ENCODE measurements around the gene ASCL5. TPM values are rescaled to one million over a fixed set of nuclear protein-coding genes. Genes with fewer than 3 reads are reported as not detected.

ASCL5 gene
- total and polyA plus RNA-seq, 7 donors = 0.26 to 0.30 TPM; not detected in 5

- no peak overlapping the region for H3K4me3 ChIP-seq
- H3K4me1 ChIP-seq = no peaks in the 10 kb centered on the region
- no peak for TF ChIP-seq CTCF (IDR thresholded peaks at IDR 0.05)
- intact Hi-C loops (cut with DNase I) = no loop called here
- H3K27me3 ChIP-seq (ENCODE audit: insufficient read depth in 3 of 3, low read length in 2 of 3) = no peaks in the 10 kb centered on the region
- no peak overlapping the region for H3K27ac ChIP-seq
- no peaks in the 10 kb centered on the region for H3K9me3 ChIP-seq
- 95 to 98% (median 96%) methylated on average over 8 of the region's 8 CpGs for WGBS, 3 donors
- ATAC-seq (no peak), DNase-seq (no peak)
- peaks cover 2 to 92% of the 10 kb centered on the region in 2 donors for H3K36me3 ChIP-seq (ENCODE audit: insufficient read depth in 1 of 2, low read depth in 1 of 2)
These were observed 13.9 kb upstream of the ASCL5 start for GRCh38 chr1:201140941-201141260.

- H3K4me3 ChIP-seq = no peak overlapping the region
- TF ChIP-seq CTCF (IDR thresholded peaks at IDR 0.05) = no peak
- intact Hi-C loops (cut with DNase I) = no loop called here
- H3K9me3 ChIP-seq = no peaks in the 10 kb centered on the region
- no peaks in the 10 kb centered on the region for H3K4me1 ChIP-seq
- H3K27me3 ChIP-seq (ENCODE audit: insufficient read depth in 3 of 3, low read length in 2 of 3) = no peaks in the 10 kb centered on the region
- 86 to 92% (median 91%) methylated on average over 10 of the region's 10 CpGs for WGBS, 3 donors
- DNase-seq = no peak
- no peak for ATAC-seq
- H3K27ac ChIP-seq = no peak overlapping the region
- H3K36me3 ChIP-seq (ENCODE audit: insufficient read depth in 1 of 2, low read depth in 1 of 2) = peaks cover 2 to 92% of the 10 kb centered on the region in 2 donors
These were observed 13.4 kb upstream of the ASCL5 start for GRCh38 chr1:201140235-201140940.

DNA sequence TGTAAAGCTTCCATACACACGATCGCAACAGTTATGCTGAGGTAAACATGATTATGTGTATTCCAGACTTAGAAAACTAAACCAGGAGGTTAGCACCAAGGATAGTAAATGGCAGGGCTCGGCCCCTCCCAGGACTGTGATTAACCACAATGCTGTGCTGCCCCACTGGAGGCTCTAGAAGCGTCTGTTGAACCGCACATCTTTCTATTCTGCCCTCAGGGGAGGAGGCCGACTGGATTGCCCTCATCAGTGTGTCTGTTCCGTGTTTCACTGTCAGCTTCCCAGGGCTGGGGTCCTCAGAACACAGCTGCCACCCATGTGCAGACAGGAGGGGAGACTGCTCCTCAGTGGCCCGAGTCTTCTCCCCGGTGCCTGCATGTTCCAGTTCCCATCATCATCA lies 12.8 kb upstream of the ASCL5 start:
- H3K27me3 ChIP-seq (ENCODE audit: insufficient read depth in 3 of 3, low read length in 2 of 3) = no peaks in the 10 kb centered on the region

GRCh38 chr1:201139306-201139705 lies 12.3 kb upstream of the ASCL5 start:
- DNase-seq = no peak
- Histone ChIP-seq H3K9me3 (no peaks in the 10 kb centered on the region), H3K4me3 (no peak overlapping the region), H3K27me3 (ENCODE audit: insufficient read depth in 3 of 3, low read length in 2 of 3) (no peaks in the 10 kb centered on the region), H3K36me3 (ENCODE audit: insufficient read depth in 1 of 2, low read depth in 1 of 2) (peaks cover 2 to 89% of the 10 kb centered on the region in 2 donors), H3K4me1 (no peaks in the 10 kb centered on the region), H3K27ac (no peak overlapping the region)
- no peak for ATAC-seq
- intact Hi-C loops (cut with DNase I) = no loop called here
- 97 to 100% (median 99%) methylated on average over 5 of the region's 5 CpGs for WGBS, 3 donors
- TF ChIP-seq CTCF (IDR thresholded peaks at IDR 0.05) = no peak

More for the DNA sequence above, 12.8 kb upstream of the ASCL5 start:
- H3K4me1 ChIP-seq = no peaks in the 10 kb centered on the region
- no peak for TF ChIP-seq CTCF (IDR thresholded peaks at IDR 0.05)
- H3K36me3 ChIP-seq (ENCODE audit: insufficient read depth in 1 of 2, low read depth in 1 of 2) = peaks cover 2 to 92% of the 10 kb centered on the region in 2 donors
- WGBS, 3 donors = 94 to 96% (median 95%) methylated on average over 9 of the region's 9 CpGs
- no peak overlapping the region for H3K27ac ChIP-seq
- DNase-seq = no peak
- no peak overlapping the region for H3K4me3 ChIP-seq
- intact Hi-C loops (cut with DNase I) = no loop called here
- H3K9me3 ChIP-seq = no peaks in the 10 kb centered on the region
- ATAC-seq = no peak

DNA sequence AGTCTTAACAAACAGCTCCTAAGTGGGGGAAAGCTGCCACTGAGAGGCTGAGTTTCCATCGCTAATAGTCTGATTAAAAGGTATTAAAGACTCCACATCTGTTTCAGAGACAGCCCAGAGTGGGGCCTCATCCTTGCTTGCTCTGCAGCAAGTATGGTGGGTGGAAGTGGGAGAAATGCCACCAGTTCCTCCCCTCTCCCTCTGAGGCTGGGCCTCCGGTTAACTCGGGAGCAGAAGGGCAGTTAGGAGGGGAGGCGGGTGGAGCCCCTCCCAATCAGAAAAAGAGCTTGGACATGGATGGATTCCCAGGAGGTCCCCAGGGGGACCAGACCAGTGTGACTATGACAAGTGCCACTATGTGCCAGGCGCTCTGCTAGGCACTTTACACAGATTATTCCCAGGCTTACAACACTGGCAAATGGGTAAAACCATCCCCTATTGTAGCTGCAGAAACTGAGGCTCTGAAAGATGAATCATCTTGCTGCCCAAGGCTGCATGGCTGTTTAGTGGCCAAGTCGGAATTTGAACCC lies 11.4 kb upstream of the ASCL5 start:
- DNase-seq (no peak), ATAC-seq (no peak)
- 77 to 80% (median 77%) methylated on average over 6 of the region's 6 CpGs for WGBS, 3 donors
- Histone ChIP-seq H3K27ac (peak overlapping the region; percentile 23), H3K9me3 (no peaks in the 10 kb centered on the region), H3K27me3 (ENCODE audit: insufficient read depth in 3 of 3, low read length in 2 of 3) (no peaks in the 10 kb centered on the region), H3K4me1 (no peaks in the 10 kb centered on the region), H3K4me3 (no peak overlapping the region), H3K36me3 (ENCODE audit: insufficient read depth in 1 of 2, low read depth in 1 of 2) (peaks cover 2 to 80% of the 10 kb centered on the region in 2 donors)
- intact Hi-C loops (cut with DNase I) = no loop called here
- no peak for TF ChIP-seq CTCF (IDR thresholded peaks at IDR 0.05)
